Osteocyte (in vitro differentiated cells): ENCODE results near the gene HS6ST1. TPM values are rescaled to one million over a fixed set of nuclear protein-coding genes. Genes with fewer than 3 reads are reported as not detected.

Experiments used
- DNase-seq: peaks from one replicate; pipeline ENCODE4 v3.0.0; 2021; ENCODE audit warnings: mixed read lengths; ENCODE audit not compliant: unreplicated experiment; ENCODE audit errors: extremely low spot score
- H3K27ac Mint-ChIP-seq: one replicate; pipeline ENCODE4 v1.8.0; 2021; ENCODE audit warnings: mild to moderate bottlenecking, mixed read lengths; ENCODE audit not compliant: unreplicated experiment
- H3K27me3 Mint-ChIP-seq: one replicate; pipeline ENCODE4 v1.8.0; 2021; ENCODE audit warnings: mixed read lengths; ENCODE audit not compliant: unreplicated experiment
- H3K36me3 Mint-ChIP-seq: one replicate; pipeline ENCODE4 v1.8.0; 2021; ENCODE audit warnings: mixed read lengths; ENCODE audit not compliant: unreplicated experiment
- H3K4me1 Mint-ChIP-seq: one replicate; pipeline ENCODE4 v1.8.0; 2021; ENCODE audit warnings: mixed read lengths; ENCODE audit not compliant: unreplicated experiment
- H3K4me3 Mint-ChIP-seq: one replicate; pipeline ENCODE4 v1.8.0; 2021; ENCODE audit warnings: mild to moderate bottlenecking, moderate library complexity, mixed read lengths; ENCODE audit not compliant: unreplicated experiment
- H3K9me3 Mint-ChIP-seq: one replicate; pipeline ENCODE4 v1.8.0; 2021; ENCODE audit warnings: mixed read lengths; ENCODE audit not compliant: unreplicated experiment
- total RNA-seq: library from RNA; stranded (reverse); gene quantifications from 2 replicates; pipeline ENCODE4 v1.2.1, GENCODE V29; 2021
- TF ChIP-seq, protein P1 (sequence below): fragments of 200-600 bp; sonication (generic); IDR thresholded peaks from 2 replicates; pipeline ENCODE4 v1.5.0; 2021; ENCODE audit warnings: antibody characterized with exemption, mild to moderate bottlenecking, moderate library complexity

Gene HS6ST1
- total RNA-seq, 1 donor from 2014 or later, result 43.0 TPM

DNA sequence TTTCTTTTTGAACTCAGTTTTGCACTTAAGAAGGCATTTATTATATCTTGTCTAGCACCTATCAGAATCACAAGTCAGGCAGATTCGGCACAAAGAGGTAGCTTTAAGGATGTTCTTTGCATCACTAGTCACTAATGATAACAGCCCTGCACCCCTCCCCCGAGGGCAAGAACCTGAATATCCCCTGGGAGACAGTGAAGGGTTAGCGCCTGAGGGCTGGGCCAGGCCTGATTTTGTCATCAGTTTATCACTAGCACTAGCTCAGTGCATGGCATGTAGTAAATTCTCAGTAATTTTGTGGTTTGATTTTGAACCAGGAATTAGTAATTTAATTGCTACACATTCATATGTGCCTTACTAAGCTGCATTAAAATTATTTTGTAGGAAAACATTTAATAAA, 23.9 kb upstream of the HS6ST1 start:
- H3K36me3 Mint-ChIP-seq, result no peaks in the 10 kb centered on the region
- no peak for DNase-seq
- no peak overlapping the region for H3K4me3 Mint-ChIP-seq
- no peaks in the 10 kb centered on the region for H3K27me3 Mint-ChIP-seq
- no peak overlapping the region for H3K27ac Mint-ChIP-seq
- TF ChIP-seq, protein P1, sequence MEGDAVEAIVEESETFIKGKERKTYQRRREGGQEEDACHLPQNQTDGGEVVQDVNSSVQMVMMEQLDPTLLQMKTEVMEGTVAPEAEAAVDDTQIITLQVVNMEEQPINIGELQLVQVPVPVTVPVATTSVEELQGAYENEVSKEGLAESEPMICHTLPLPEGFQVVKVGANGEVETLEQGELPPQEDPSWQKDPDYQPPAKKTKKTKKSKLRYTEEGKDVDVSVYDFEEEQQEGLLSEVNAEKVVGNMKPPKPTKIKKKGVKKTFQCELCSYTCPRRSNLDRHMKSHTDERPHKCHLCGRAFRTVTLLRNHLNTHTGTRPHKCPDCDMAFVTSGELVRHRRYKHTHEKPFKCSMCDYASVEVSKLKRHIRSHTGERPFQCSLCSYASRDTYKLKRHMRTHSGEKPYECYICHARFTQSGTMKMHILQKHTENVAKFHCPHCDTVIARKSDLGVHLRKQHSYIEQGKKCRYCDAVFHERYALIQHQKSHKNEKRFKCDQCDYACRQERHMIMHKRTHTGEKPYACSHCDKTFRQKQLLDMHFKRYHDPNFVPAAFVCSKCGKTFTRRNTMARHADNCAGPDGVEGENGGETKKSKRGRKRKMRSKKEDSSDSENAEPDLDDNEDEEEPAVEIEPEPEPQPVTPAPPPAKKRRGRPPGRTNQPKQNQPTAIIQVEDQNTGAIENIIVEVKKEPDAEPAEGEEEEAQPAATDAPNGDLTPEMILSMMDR, result no peak
- H3K9me3 Mint-ChIP-seq, result peaks cover 4% of the 10 kb centered on the region
- H3K4me1 Mint-ChIP-seq, result peaks cover 13% of the 10 kb centered on the region

GRCh38 chr2:128341621-128342020, 23.0 kb upstream of the HS6ST1 start:
- DNase-seq, result no peak
- H3K4me1 Mint-ChIP-seq, result peaks cover 3% of the 10 kb centered on the region
- no peaks in the 10 kb centered on the region for H3K27me3 Mint-ChIP-seq
- H3K4me3 Mint-ChIP-seq, result no peak overlapping the region
- peaks cover 11% of the 10 kb centered on the region for H3K9me3 Mint-ChIP-seq
- H3K36me3 Mint-ChIP-seq, result no peaks in the 10 kb centered on the region
- TF ChIP-seq, protein P1, result no peak
- H3K27ac Mint-ChIP-seq, result no peak overlapping the region

DNA sequence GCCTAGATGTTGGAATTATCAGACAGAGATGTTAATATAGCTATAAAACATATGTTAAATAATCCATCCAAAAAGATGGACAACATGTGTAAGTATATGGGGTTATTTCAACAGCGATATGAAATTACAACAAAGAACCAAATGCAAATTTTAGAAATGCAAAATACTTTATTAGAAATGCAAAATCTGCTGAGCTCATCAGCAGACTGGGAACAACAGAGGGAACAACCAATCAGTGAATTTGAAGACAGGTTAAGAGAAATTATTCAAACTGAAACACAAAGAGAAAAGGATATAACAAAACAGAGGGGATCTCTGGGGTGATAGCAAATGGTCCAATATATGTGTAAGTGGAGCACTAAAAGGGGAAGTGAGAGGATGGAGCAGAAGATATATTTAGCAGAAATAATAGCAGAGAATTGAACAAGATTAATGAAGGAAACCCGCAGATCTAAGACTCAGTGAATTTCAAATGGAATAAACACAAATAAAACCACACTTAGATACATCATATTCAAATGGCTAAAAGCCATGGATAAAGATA, 13.5 kb upstream of the HS6ST1 start:
- Mint-ChIP-seq H3K4me3 (no peak overlapping the region), H3K27me3 (no peaks in the 10 kb centered on the region), H3K4me1 (peaks cover 3% of the 10 kb centered on the region), H3K9me3 (peaks cover 23% of the 10 kb centered on the region), H3K36me3 (peaks cover 13% of the 10 kb centered on the region), H3K27ac (no peak overlapping the region)
- DNase-seq, result no peak
- TF ChIP-seq, protein P1, result no peak

GRCh38 chr2:128330583-128330982, 11.9 kb upstream of the HS6ST1 start:
- H3K27ac Mint-ChIP-seq, result no peak overlapping the region
- peaks cover 13% of the 10 kb centered on the region for H3K4me1 Mint-ChIP-seq
- no peak overlapping the region for H3K4me3 Mint-ChIP-seq
- DNase-seq, result no peak
- peaks cover 12% of the 10 kb centered on the region for H3K36me3 Mint-ChIP-seq
- no peaks in the 10 kb centered on the region for H3K27me3 Mint-ChIP-seq
- TF ChIP-seq, protein P1, result no peak
- peaks cover 13% of the 10 kb centered on the region for H3K9me3 Mint-ChIP-seq

DNA sequence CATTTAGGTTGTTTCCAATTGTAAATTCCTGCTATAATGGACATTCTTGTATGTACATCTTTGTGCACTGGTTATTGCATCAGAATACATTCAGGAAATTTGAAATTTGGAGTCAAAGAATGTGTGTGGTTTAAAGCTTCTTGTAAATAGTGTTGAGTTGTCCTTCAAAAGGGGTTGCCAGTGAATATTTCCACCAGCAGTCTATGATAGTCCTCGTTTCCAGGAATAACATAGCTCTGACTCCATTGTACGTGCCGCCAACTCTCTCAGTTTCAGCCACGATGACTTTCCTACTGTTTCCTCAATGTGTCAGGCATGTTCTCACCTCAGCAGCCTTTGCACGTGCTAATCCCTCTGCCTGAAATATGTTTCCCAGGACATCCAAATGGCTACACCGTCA, 10.9 kb upstream of the HS6ST1 start:
- Mint-ChIP-seq H3K27me3 (no peaks in the 10 kb centered on the region), H3K4me1 (peaks cover 18% of the 10 kb centered on the region), H3K36me3 (peaks cover 9% of the 10 kb centered on the region), H3K4me3 (no peak overlapping the region), H3K27ac (no peak overlapping the region), H3K9me3 (peaks cover 13% of the 10 kb centered on the region)
- TF ChIP-seq, protein P1, result no peak
- no peak for DNase-seq
